ENCODE data around the gene PTPN6.

DNA sequence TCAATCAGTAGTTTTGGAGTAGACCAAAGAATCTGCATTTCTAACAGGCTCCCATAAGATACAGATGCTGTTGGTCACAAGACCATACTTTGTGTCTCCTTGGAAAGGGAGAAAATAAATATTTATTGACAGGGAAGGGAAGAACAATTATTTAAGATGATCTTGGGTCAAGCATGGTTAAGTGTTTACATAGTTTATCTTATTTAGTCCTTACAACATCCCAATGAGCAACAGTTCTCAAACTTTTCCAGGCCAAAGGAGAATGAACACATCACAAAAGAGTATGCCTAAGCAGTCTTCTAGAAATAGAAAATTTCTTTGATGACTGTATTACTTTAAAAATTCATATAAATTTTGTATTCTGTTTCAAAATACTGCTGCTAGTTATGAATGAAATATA lies 58.4 kb downstream of the PTPN6 start:
- TF ChIP-seq CTCF (IDR thresholded peaks at IDR 0.05) (no peak), ZFX (IDR thresholded peaks at IDR 0.05; ENCODE audit: borderline replicate concordance) (no peak)

All from 22Rv1 (cell line).